Amygdala (tissue), 56 donors: ENCODE measurements around the gene PPIL1.
"Not testable (repeated sequence)": the region's sequence is repeated elsewhere in the genome, so short reads cannot be mapped to it uniquely, and the experiment has no call there.

Experiments
- DNase-seq, 56 donors: peaks; one replicate each; lab custom pipeline; 2025; lab: John Stamatoyannopoulos, UW

The PPIL1 gene

DNA sequence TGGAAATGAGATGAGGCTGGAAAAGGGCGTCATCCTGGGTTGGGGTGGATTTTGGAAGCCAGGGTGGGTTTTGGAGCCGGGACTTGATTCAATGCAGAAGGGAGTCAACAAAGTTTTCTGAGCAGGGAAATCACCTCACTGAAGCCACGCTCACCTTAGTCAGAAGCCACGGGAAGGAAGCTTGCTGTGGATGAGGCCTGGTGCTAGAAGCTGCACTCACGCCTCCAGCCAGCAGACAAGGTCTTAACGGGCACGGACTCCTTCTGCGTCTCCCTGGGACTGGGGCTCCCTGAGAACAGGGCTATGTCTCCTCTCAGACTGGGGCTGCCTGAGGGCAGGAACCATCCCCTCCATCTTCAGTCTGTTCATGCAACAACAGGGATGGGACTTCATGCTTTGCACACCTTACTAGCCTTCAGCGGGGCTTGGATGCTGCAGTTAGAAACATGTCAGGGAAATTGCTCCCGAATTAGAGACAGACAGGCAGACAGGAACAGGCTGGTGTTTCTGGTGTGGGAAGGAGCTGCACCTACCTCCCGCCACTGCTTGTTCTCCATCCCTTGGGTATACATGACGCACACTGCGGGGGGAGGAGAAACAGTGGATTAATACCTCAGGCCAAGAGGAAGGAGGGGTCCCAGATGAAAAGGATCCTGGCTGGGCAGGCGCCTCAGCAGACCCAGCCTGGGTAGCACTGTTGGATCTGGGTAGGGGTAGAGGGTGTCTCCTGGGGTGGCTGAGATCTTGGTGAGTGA lies 52.8 kb downstream of the PPIL1 start:
- no peak for DNase-seq

DNA sequence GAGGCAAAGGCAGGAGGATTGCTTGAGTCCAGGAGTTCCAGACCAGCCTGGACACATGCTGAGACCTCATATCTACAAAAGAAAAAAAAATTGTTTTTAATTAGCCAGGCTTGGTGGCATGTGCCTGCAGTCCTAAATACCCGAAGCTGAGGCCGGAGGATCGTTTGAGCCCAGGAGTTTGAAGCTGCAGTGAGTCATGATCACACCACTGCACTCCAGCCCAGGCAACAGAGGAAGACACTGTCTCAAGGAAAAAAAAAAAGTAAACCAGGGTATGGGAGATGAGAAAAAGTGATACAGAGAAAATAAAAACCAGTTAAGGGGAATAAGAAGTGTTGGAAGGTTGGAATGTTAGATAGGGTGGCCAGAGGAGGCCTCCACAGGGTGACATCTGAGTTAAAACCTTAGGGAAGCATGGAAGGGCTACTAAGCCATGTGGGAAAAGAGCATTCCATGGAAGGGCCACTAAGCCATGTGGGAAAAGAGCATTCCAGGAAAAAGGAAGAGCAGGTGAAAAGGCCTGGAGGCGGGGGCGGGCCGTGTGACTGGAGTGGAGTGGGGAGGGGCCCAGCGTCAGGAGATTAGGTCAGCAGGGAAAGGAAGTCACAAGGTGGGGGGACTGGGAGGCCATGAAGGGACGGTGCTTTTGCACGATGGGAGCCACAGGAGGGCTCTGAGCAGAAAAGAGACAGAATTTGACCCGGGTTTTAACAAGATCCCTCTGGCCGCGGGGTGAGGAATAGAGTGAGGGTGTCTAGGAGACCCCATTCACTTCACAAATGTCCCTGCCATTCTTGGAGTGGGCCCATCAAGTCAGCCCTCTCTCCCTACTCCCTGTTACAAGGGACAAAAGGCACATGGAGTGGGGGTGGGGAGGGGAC lies 53.7 kb downstream of the PPIL1 start:
- DNase-seq = no peak

DNA sequence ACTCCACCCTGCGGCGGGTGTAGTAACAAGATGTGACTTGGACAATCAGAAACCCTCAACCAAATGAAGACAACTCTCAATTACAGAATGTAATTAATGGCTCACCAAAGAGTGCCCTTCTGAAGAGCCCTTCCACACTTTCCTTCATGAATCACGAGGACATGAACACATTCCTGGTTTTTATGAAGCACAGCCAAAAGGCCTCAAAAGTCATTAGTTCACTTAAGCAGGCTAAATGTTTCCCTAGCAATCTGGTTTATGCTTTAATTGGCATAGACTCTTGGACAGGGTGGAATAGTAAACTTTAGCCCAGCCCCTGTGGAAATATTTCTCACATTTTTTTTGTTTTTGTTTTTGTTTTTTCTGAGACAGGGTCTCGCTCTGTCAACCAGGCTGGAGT lies 55.8 kb downstream of the PPIL1 start:
- no peak for DNase-seq

DNA sequence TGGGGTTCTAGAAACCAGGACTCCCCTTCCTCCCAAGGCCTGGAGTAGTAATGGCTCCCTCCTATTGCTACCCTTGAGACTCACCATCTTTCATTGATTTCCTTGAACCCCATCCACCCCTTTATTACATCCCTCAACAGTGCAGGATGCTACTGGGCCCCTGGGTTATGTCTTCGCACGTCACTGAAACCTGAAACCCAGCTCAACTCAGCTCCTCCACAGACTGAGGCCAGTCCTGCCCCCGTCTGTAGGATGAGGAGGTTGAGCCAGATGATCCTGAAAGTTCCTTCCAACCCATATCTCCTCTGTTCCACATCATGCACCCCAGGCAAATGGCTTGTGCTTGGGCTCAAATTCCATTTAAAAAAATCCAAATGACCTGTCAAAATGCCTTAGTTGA lies 56.8 kb downstream of the PPIL1 start:
- DNase-seq = no peak

DNA sequence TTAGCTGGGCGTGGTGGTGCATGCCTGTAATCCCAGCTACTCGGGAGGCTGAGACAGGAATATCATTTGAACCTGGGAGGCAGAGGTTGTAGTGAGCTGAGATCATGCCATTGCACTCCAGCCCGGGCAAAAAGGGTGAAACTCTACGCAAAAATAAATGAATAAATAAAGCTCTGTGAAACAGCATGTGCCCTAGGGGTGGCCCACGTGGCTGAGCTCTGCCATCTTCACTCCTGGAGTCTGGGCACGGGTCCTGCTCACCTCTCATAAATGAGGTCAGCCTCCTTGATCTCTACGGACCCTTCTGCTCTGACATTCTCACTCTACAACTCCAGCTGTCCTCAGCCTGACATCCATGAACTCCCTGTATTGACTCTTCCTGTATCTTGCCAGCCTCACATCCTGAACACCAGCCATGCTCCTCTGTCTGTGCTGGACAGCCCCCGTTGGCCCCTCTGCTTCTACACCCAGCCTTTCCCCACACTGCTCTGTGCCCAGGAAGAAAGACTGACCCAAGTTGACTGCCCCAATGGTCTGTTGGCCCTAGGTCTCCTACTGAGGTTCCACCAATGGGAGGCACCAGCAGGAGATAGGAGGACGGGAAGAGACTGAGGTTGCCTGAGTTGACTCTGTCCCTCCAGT lies 57.3 kb downstream of the PPIL1 start:
- no peak for DNase-seq

DNA sequence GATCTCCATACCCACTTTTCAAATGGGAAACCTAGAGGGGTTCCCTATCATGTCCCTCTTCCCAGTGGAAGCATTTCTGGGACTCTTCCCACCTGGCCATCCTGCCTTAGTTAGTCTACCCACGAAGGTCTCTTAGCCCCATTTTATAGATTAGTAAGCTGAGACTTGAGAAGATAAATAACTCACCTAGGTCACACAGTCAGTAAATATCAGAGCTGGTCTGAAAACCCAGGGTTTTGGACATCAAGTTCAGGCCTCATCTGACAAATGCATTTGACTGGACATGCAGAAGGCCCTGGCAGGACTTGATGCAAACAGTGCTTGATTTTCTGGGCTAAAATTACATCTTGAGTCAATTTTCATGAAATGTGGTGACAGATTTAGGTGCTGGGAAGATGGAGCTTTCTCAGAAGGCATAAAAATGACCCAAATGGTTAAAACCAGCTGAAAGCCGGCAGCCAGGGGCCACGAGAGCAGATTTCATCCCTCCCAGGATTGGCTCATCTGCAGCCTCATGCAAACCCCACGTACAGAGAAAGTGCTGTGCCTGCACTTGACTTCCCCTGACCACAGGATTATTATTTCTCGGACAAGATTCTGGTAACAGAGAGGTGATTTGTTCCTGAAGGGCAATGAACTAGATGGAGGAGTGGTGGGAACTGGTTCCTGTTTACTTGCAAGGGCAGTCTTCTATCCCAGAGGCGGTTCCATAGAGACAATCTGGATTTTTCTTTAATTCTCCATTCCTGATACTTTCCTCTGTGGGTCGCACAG lies 58.5 kb downstream of the PPIL1 start:
- DNase-seq = no peak

DNA sequence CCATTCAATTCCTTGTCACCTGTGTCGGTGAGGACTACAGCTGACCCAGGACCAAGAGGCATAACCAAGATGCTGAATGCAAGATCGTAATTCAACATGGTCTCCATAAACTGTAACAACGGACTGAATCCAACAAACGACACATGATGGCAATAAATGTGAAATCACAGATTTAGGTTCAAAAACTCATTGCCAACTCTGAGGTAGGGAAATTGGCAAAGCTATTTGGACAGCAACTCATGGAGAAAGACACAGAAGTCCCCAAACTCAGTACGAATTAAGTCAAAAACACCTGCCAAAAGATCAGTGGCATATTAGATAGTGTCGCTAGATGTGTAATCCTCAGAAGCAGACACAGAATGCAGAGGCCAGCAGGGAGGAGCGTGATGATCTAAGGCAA lies 60.4 kb downstream of the PPIL1 start:
- DNase-seq = no peak

DNA sequence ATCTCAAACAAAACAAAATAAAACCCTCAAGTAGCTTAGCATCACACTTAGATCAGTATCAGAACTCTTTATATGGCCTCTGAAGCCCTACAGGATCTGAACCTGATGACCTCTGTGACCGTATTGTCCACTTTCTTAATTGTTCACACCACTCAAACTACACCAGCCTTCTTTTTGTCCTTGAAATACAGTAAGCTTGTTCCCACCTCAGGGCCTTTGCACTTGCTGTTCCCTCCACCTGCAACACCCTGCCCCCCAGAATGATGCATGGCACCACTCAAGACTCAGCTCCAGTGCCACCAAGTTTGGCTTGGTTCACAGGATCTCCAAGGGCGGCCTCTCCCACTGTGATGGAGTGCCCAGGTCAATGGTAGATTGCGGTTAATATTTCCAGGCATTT lies 61.1 kb downstream of the PPIL1 start:
- DNase-seq = no peak

DNA sequence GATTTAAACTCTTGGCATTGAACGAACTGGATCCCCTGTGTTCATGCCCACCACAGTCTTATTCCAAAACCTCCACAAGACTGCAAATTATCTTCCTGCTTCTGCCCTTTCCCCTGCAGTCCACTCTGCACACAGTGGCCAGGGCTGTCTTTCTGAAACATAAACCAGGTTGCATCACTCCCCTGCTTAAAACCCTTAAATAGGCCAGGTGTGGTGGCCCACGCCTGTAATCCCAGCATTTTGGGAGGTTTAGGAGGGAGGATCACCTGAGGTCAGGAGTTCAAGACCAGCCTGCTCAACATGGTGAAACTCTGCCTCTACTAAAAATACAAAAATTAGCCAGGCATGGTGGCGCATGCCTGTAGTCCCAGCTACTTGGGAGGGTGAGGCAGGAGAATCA lies 61.6 kb downstream of the PPIL1 start:
- DNase-seq = not testable (repeated sequence)

DNA sequence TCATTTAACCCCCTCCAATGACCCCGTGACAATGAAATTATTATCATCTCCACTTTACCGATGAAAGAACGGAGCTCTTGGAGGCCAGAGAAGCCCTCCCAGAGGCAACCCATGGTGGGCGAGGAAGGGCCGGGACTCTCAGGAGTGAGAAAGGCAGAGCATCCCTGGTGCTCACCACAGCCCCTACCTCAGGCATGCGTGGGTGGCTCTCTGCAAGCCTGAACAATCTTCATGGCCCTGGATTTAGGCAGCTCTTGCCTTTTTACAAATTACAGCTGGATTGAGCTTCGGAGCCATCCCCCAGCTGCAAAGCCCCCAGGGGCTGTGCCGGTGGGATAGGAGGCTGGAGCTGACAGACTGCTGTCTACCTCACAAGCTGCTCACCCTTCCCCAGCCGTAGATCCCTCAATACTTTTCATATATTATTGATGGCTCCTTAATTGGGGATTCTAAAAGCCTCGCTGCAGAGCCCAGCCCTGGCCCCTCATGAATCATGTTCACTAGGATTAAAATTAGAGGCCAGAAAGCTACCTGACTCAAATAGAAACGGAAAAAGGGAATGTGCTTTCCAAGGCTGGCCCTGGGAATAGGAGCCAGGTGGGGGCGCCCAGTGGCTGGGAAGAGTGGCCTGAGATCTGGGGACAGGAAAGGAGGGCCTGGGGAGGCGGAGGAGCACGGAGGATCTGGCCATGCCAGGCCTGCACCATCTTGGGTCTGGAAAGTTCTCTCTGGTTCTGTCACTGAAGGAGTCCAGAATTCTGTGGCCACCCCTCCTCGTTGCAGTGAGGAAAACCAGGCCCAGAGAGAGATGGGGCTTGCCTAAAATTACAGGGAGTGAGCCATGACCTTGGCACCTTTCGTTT lies 64.4 kb downstream of the PPIL1 start:
- DNase-seq = no peak

DNA sequence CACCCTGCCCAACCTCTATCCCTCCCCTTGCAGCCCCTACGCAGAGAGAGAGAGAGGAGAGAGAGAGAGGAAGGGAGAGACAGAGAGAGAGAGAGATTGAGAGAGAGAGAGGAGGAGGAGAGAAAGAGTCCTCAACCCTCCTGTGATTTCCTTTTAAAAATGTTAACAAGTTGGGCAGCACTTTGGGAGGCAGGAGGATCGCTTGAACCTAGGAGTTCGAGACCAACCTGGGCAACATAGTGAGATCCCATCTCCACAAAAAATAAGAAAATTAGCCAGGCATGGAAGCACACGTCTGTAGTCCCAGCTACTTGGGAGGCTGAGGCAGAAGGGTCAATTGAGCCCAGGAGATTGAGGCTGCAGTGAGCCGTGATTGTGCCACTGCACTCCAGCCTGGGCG lies 65.4 kb downstream of the PPIL1 start:
- DNase-seq = no peak

DNA sequence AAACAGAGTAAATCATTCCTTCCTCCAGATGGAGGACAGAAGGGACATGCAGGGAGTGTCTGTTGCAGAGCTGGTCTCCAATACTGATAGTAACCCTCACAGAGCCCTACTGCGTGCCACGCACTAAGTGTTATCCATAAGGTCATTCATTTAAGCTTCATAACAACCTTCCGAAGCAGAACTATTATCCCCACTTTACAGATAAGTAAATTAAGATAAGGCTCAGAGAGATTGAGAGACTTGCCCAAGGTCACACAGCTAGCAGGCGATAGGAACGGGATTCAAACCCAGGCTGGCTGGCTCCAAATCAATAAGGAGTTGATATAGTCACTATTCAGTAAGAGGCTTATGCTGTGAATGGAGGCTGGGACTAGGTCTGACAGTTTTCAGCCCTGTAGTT lies 66.0 kb downstream of the PPIL1 start:
- DNase-seq = no peak

DNA sequence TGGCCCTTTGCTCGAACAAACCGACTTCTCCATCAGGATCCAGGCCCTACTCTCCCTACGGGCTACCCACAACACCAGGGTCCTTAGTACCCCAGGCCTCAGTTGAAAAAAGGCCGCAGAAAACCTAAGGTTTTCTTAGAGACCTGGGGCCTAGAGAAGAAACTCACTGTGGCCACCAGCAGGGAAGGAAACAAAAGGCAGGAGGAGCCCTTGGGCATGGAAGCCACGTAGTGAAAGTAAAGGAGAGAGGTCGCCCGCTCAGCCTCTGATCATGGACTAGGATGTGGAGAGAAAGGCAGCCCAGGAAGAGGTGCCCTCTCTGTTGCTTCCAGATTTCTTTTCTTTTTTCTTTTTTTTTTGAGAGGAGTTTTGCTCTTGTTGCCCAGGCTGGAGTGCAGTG lies 66.9 kb downstream of the PPIL1 start:
- no peak for DNase-seq

DNA sequence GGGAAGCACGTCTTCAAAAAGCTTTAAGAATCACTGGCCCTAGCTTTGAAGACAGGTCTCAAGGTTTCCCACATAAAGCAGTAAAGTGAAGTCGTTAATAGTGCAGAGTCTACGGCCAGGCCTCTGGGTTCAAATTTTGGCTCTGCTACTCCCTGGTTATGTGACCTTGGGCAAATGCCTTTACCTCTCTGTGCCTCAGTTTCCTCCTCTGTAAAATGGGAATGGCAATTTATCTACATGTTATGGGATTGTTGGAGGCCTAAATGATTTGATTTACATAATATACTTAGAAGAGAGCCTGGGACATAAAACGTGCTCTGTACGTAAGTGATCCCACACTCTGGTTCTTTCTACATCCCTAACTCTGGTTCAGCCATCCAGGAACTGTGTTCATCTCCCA lies 67.5 kb downstream of the PPIL1 start:
- DNase-seq = no peak

DNA sequence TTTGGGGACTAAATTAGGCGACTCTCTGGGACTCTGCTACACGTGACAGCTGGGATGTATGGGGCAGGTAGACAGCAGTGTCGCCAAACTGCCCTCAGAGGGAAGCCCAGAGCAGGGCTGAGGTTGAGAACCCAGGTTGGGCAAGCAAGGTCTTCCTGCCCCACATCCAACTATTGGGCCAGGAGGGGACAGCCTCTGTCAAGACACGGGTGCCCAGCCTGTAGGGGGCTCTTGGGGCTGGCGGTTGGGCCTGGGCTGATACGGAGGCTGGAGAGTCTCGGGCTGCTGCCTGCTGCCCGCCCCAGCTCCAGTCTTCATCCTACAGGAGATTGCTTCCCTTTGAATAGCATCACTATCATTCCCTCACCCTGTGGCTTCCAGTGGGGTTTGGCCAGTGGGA lies 68.7 kb downstream of the PPIL1 start:
- DNase-seq = no peak

DNA sequence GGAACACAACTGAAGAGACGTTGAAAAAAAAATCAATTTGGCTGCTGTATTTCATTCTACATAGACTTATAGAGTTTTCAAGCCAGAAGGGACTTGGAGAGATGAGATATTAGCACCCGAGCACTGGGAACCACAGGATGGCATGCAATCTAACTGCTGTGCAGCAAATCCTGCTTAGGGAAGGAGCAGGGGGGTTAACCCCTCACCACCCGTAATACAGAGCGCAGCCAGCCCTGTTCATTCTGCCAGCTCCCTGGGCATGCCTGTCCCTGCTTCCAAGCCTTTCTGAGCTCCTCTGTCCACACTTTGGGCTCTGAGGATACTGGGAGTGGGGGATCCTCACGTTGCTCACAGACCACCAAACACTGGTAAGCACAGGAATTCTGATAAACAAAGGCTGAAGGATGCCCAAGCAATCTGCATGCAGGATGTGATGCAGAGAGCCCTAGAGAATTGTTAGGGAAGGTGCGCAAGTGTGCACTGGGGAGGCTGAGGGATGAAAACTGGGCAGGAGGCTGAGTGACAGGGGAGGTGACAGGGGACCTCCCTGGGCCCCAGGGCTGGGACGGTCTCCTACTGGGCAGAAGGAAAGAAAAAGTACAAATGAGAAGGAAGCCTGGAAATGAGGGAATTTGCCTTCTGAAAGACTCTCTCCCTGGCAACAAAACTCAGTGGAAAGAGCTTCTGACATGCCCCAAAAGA lies 69.4 kb downstream of the PPIL1 start:
- DNase-seq = no peak
